Measurements from ENCODE around the gene CISD2.

DNA sequence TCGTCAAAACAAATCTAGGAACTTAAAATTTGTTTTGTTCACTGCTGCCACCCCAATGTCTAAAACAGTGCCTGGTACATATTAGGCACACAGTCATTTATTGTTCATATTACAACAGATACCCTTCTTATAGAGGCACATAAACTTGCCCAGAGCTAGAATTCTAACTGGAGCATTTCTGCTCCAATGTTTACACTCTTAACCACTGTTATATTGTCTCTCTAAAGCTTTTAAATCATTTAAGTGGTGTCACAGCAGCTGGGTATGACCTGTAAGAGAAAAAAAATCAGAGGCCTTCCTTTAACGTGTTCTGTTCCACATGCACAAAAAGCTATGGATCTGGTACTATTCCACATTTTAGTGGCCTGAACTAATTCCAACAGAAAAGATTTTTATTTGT, 44.4 kb upstream of the CISD2 start:
- TF ChIP-seq POLR2AphosphoS5 (IDR thresholded peaks at IDR 0.05; ENCODE audit: low read depth, low read length) = no peak
- TF ChIP-seq REST (IDR thresholded peaks at IDR 0.05; ENCODE audit: insufficient read depth in 1 of 2, low read depth in 2 of 2, low read length in 2 of 2) = no peak
- TF ChIP-seq SIN3A (IDR thresholded peaks at IDR 0.05; ENCODE audit: borderline replicate concordance, insufficient read depth, low read length) = no peak
- no peak for TF ChIP-seq TAF1 (IDR thresholded peaks at IDR 0.05; ENCODE audit: borderline replicate concordance, insufficient read depth, low read length)
- no peak for TF ChIP-seq FOXP2 (optimal IDR thresholded peaks at IDR 0.05; ENCODE audit: borderline replicate concordance, extremely low read depth, extremely low read length, insufficient read depth)

Data from PFSK-1 (cell line).